GM18507 (cell line): ENCODE results near the gene LPAR3.
"Not testable (repeated sequence)": the region's sequence is repeated elsewhere in the genome, so short reads cannot be mapped to it uniquely, and the experiment has no call there.

ENCODE experiments used
- DNase-seq: peaks from one replicate; pipeline ENCODE4 v3.0.0; 2011; ENCODE audit warnings: low read depth; ENCODE audit not compliant: insufficient read length; ENCODE audit errors: extremely low spot score
- FAIRE-seq: peaks from 2 replicates; lab custom pipeline; 2011; peaks lifted over from hg19 to GRCh38; lab: Jason Lieb, UNC

The LPAR3 gene

DNA sequence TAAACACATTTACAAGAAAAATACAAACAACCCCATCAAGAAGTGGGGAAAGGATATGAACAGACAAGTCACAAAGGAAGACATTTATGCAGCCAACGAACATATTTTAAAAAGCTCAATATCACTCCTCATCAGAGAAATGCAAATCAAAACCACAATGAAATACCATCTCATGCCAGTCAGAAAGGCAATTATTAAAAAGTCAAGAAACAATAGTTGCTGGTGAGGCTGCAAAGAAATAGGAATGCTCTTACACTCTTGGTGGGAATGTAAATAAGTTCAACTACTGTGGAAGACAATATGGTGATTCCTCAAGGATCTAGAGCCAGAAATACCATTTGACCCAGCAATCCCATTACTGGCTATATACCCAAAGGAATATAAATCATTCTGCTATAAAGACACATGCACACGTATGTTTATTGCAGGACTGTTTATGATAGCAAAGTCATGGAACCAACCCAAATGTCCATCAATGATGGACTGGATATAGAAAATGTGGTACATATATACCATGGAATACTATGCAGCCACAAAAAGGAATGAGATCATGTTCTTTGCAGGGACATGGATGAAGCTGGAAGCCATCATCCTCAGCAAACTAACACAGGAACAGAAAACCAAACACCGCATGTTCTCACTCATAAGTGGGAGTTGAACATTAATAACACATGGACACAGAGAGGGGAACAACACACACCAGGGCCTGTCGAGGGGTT lies 15.9 kb upstream of the LPAR3 start:
- not testable (repeated sequence) for FAIRE-seq, DNase-seq

GRCh38 chr1:84907095-84907827 lies 14.3 kb upstream of the LPAR3 start:
- FAIRE-seq (no peak), DNase-seq (no peak)

- not testable (repeated sequence) for DNase-seq, FAIRE-seq
These were observed 9.7 kb upstream of the LPAR3 start for GRCh38 chr1:84902727-84903126.

DNA sequence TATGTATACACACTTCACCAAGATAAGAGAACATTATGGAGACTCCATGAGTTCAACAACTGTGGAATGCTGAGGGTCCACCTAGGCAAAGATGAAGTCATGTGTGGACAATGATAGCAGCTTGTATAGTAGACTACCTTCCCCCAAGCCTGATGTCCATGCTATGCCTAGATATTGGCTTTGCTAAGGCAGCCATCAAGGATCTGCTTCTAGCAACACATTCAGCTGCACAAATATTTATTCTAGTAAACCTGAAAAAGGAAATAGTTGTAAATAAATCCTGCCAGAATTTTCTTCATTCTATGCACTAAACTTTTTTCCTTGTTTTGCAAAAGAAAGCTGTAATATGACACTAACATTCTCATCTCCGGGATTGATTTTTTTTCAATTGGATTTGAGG lies 7.0 kb upstream of the LPAR3 start:
- no peak for DNase-seq
- no peak for FAIRE-seq

DNA sequence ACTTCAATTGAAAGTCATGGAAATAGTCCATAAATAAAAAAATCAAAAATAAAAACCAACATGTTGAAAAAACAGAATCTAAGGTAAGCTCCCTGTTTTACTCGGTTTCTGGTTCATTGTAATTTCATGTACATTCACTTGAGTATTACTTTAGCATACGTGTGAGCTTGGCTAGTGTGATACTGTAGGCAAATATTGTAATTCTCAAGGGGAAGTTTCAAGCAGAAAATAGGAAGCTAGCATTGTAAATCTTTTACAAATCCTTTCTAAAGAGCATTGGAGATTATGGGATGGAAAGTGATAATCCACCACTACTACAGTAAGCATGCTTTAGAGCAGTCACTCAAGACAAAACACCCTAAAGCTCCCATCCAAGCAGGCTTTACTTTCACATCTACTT lies 3.3 kb upstream of the LPAR3 start:
- DNase-seq = no peak
- no peak for FAIRE-seq

- no peak for DNase-seq
- FAIRE-seq = no peak
These were observed 2.4 kb downstream of the LPAR3 start for GRCh38 chr1:84890566-84890965.

DNA sequence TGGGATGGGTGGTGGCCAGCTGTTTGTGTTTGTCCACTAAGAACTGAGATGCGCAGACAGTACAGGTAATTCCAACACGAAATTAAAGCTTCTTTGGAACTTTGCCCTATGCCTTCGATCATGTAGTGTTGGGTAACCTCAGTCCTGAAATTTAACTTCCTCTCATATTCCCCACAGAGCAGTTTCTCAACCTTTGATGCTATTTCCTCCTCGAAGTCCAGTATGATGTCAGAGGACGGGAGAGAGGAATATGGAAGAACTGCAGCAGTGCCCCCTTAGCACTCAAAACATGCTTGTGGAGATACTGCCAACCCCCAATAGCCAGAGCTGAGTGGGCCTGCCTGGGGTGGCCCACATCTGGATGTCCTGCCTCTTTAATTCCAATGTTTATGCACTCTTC lies 3.6 kb downstream of the LPAR3 start:
- DNase-seq (no peak), FAIRE-seq (no peak)

DNA sequence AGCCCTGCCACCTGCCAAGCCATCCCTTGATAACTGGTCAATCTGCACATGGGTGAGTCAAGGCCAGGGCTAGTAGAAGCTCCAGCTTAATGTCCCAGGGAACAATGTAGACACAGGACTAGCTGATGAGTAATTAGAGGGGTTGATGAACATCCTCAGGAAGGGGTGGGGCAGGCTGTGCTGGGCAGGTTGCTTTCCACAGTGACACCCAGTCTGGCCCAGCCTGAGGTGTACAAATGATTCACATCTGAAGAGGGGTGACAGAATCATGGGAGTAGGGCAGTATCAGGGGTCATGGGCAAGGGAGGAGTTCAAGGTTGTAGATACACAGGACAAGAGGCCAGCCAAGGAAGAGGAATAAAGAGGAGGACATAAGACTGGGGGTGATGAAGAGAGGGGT lies 4.3 kb downstream of the LPAR3 start:
- DNase-seq (no peak), FAIRE-seq (no peak)

GRCh38 chr1:84887261-84887934 lies 5.6 kb downstream of the LPAR3 start:
- DNase-seq (no peak), FAIRE-seq (no peak)

- DNase-seq (no peak), FAIRE-seq (no peak)
These were observed 7.5 kb downstream of the LPAR3 start for GRCh38 chr1:84885469-84885868.

DNA sequence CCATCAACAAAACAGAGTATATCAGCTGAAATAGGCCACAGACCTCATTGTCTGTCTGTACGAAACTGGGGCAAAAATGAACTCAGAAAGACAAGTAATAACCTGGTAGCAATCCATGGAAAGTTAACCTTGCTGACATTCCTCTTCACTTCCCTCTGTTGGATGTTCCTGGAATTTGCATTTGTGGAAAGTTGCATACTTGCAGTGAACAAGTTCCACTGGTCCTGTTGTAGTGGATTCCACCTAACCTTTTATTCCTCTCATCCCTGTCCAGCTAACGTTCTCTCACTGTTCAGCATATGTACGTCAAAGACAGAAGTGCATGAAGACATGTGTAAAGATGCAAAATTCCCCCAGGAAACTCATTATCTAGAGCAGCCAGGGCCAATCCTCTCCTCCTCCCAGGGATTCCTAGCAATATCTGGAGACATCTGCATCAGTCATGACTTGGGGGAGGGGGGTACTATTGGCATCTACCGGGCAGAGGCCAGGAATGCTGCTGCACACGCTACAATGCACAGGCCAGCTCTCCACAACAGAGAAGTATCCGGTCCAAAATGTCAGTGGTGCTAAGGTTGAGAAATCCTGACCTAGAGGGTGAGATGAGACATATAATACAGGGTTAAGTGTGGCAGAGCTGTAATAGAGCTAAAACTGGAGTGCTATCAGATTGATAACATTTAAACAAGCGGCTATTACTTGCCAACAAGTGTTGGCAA lies 8.2 kb downstream of the LPAR3 start:
- DNase-seq (no peak), FAIRE-seq (no peak)

- FAIRE-seq = no peak
- no peak for DNase-seq
These were observed 9.7 kb downstream of the LPAR3 start for GRCh38 chr1:84883286-84883685.

- FAIRE-seq (no peak), DNase-seq (no peak)
These were observed 15.4 kb downstream of the LPAR3 start for GRCh38 chr1:84877592-84877991.

GRCh38 chr1:84876353-84876752 lies 16.7 kb downstream of the LPAR3 start:
- no peak for FAIRE-seq
- DNase-seq = no peak

DNA sequence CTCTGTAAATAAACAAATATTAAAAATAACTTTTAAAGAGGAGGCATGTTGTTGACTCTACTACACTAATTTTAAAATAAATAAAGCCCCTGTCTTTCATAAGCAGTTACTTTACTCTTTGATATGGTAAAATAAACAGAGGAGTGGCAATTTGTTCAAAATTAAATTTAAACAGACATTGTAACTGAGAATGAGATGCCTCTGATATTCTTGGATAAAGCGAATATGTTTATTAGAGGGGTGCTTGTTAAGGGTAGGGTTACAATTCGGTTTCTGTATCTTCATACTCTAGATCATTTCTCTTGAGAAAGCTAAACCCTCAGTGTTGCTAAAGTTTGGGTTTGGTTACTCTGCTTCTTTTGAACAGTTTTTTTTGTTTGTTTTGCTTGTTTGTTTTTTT lies 19.6 kb downstream of the LPAR3 start:
- no peak for FAIRE-seq
- no peak for DNase-seq

GRCh38 chr1:84872696-84873355 lies 20.2 kb downstream of the LPAR3 start:
- FAIRE-seq = no peak
- no peak for DNase-seq

DNA sequence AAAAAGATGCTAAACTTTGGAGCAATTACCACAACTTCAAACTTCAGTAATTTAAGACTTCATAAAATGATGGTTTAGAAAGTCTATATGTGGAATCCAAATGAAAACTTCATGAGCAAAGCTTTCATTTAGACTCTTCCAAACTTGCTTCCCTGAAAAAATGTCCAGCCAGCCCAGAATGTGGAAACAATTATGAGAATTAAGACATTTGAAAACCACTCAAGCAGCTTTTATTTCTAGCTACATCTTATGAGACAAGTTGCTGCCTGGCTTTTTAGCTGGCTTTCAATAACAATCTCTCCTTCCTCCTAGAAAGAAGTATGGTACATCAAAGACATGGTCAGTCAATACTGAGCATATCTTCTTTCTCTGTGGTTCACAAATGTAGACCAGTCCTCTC lies 21.8 kb downstream of the LPAR3 start:
- DNase-seq (no peak), FAIRE-seq (no peak)

- FAIRE-seq (no peak), DNase-seq (no peak)
These were observed 22.4 kb downstream of the LPAR3 start for GRCh38 chr1:84870591-84870990.

DNA sequence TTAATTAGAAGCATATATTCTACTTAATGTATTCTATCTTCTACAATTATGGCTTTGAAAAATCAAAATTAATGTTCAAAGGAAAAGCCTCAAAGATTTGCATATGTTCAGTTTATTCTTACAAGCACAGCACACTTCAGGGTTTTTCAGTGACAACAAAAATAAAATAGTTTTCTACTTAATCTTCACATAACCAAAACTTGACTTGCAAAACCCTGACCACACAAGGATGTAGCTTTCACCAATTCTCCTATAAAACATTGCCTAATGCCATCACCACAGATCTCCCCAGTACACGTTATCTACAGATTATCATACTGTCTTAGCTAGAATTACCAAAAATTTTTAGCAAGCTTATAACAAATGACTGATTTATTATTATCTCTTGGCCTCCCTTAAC lies 23.3 kb downstream of the LPAR3 start:
- FAIRE-seq (no peak), DNase-seq (no peak)
